CD4-positive, alpha-beta T cell treated with Interleukin-12 subunit alpha and Interleukin-12 subunit beta, for 1 hour (primary cell): ENCODE data around the gene BCAS3.
"Not testable (repeated sequence)": the region's sequence is repeated elsewhere in the genome, so short reads cannot be mapped to it uniquely, and the experiment has no call there.

Source experiments
- DNase-seq: peaks from one replicate; pipeline ENCODE4 v3.0.0-alpha.2; 2020

Gene BCAS3

GRCh38 chr17:61420745-61421398 lies 743.2 kb downstream of the BCAS3 start:
- no peak for DNase-seq

- no peak for DNase-seq
These were observed 743.8 kb downstream of the BCAS3 start for GRCh38 chr17:61421460-61421859.

- DNase-seq: no peak
These were observed 744.6 kb downstream of the BCAS3 start for GRCh38 chr17:61422116-61422799.

- DNase-seq: no peak
These were observed 745.2 kb downstream of the BCAS3 start for GRCh38 chr17:61422869-61423268.

GRCh38 chr17:61423967-61424649 lies 746.5 kb downstream of the BCAS3 start:
- no peak for DNase-seq

GRCh38 chr17:61425682-61426481 lies 748.2 kb downstream of the BCAS3 start:
- DNase-seq: no peak

- DNase-seq: no peak
These were observed 749.0 kb downstream of the BCAS3 start for GRCh38 chr17:61426482-61427304.

GRCh38 chr17:61427567-61427966 lies 749.9 kb downstream of the BCAS3 start:
- no peak for DNase-seq

GRCh38 chr17:61429274-61429673 lies 751.6 kb downstream of the BCAS3 start:
- no peak for DNase-seq

- not testable (repeated sequence) for DNase-seq
These were observed 752.2 kb downstream of the BCAS3 start for GRCh38 chr17:61429831-61430230.

GRCh38 chr17:61431594-61432311 lies 754.1 kb downstream of the BCAS3 start:
- no peak for DNase-seq

- DNase-seq: no peak
These were observed 758.6 kb downstream of the BCAS3 start for GRCh38 chr17:61436273-61436672.

GRCh38 chr17:61436995-61437704 lies 759.5 kb downstream of the BCAS3 start:
- DNase-seq: no peak

- DNase-seq: no peak
These were observed 763.0 kb downstream of the BCAS3 start for GRCh38 chr17:61440697-61441096.

- DNase-seq: not testable (repeated sequence)
These were observed 763.9 kb downstream of the BCAS3 start for GRCh38 chr17:61441507-61441906.

GRCh38 chr17:61442136-61442775 lies 764.6 kb downstream of the BCAS3 start:
- DNase-seq: no peak
